Activated CD4-positive, alpha-beta T cell treated with anti-CD3 and anti-CD28 coated beads for 1 hour (primary cell): Measurements from ENCODE around the gene DLGAP4.

ENCODE experiments used
- DNase-seq: peaks from one replicate; pipeline ENCODE4 v3.0.0-alpha.2; 2020

The DLGAP4 gene

DNA sequence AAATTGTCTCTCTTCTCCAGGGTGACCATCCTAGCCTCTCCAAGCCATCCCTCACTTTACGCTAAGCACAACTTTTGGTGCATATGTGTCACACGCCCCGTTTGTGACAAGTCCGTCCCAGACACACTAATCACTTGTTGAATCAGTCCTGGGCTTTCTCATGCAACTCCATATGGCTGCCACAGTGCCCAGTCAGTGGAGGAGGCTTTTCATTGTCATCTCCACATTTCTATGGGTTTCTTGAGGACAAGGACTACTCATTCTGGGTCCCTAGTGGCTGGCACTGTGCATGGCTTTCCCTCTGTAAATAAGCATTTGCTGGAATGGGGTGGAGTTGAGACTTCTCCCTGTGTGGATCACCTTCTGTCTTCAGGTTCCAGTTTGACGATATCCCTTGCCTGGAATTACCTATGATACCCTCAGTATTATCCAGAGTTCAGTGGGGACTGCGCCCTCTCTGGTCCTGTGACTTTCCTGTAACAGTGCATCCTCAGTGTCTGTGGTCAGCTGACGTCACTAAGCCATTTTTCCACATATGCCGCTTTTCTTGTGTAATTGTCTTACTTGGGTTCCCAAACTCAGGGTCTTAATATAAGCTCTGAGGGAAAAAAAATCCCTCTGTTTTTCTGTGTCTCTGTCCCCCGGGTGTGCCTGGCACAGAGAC lies 175.4 kb downstream of the DLGAP4 start:
- no peak for DNase-seq

DNA sequence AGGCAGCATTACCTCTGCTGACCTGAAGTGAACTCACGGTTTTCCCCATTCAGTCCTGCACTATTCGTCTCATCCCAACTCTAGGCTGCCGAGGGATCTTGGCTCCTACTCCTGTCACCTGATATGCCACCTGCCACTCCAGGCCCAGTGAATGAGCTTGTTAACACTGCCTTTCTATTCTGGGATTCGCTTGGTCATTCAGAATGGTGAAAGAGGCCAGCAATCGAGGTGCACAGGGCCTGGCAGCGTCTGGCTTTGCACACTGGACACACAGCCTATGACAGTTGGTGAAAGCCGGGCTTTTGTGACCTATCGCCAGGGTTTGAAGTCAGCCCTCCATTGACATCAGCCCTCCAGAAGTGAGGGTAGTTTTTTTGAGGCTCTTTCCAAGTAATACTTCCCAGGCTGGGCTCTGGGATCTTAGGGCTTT lies 175.9 kb downstream of the DLGAP4 start:
- DNase-seq: no peak

DNA sequence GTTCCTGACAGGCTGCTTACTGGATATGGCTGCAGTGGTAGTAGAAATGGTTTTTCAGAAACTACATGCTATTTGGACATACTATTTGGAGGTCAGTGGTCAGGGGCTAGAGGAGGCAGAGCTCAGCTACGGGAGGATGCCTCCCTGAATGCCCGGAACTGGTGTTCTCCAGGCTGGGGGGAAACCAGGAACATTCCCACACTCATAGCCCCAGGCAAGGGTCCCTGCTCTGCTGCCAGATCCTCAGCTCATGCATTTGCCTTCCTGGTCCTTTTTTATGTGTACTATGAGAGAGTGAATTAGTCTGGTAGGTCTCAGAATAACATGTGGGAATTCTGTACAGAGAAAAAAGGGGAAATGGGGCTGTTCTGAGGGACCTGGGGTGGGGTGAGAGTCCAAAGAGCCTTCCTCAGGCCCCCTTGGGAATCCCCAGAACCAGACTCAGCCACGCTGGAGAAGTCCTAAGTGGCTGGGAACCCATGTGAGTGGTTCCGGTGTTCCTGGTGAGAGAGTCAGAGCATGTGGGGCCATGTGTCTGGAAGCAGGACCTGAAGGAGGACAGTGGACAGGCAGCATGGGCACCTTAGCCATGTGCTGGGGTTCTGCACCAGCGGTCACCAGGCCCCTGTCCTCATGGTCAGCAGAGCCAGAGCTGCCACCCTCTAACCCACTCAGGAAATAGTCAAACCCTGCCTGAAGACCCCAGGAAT lies 177.2 kb downstream of the DLGAP4 start:
- no peak for DNase-seq

DNA sequence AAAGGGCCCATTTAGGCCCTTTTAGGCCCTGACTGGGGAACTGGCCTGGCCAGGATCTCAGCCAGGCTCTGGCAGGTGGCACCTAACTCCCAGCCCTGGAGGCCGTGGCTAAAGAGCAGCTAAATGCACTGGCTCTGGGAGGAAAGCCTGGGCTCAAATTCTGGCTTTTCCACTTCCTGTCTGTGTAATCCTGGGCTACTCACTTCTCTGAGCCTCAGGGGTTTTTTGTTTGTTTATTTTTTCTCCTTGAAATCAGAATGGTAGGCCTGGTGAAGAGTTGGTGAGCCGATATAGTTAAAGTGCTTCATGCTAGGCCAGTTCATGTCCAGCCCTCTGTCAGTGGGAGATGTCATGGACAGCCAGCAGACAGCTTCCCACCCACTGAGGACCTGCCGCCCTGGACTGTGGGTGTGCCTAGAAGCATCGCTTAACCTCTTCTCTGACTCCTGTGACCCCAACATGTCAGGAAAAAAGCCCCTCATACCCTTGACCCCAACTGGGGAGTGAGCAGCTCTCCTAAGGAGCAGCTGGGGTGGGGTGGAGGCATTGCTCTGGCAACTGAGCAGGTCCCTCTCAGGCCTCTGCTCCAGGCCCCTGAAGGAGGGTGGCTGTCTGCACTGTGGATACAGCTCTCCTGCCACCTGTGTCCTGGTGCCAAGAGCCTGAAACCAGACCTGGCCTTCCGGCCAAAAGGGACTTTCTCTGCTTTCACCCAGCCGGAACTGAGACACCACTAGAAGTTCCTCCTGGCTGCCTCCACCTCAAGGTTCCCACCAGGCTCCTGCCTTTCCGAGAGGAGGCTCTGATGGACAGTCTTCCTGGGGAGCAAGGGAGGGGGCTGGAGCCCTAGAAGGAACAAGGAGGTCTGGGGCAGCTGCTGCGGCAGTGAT lies 178.0 kb downstream of the DLGAP4 start:
- no peak for DNase-seq

DNA sequence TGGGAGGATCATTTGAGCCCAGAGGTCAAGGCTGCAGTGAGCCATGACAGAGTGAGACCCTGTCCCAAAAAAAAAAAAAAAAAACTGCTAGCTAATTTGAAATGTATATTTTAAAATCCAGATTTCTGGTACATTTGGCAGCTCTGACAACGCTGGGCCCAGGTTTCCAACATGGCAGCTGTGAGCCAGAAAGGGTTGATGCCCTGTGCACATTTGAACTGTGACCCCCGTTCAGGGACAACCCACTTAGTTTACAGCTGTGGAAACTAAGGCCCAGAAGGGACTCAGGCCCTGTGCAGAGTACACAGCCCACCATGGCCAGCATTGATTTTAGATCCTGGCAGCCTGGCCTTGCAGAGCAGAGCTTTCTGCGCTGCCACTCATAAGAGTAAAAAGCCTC lies 179.1 kb downstream of the DLGAP4 start:
- no peak for DNase-seq

DNA sequence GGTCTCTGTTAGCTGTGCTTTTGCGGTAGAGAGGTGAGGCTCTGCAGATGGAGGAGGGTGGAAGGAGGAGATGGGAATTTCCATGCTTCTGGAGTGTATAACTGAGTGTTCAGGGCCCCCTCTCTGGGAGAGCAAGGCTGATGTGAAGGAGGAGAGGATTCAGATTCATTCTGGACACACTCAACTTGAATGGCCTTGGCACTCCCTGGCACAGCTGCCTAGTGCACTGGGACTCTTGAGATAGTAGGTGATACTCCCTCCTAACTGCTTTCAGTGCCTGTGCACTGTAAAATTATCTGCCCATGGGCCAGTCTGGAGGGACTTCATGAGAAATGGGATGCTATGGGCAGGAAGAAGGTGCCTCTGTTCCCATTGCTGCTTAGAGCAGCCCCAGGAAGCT lies 180.9 kb downstream of the DLGAP4 start:
- DNase-seq: no peak

DNA sequence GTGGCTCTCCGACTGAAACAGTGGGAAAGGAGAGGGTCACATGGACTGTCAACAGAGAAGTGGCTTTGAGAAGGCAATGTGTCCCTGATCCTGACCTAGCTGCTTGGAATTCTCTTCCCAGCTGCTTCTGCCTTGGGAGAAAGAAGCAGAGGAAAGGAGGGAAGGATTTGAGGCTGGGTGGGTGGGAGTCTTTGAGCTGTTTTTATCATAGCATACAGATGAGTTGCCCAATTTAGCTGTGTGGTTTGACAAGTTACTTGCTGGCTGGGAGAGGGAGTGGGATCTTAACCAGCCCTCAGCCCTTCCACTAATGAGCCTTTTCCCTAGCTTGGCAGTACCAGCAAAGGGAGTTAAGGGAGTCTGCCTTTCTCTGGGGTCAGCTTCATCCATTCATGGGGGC lies 184.1 kb downstream of the DLGAP4 start:
- DNase-seq: no peak

DNA sequence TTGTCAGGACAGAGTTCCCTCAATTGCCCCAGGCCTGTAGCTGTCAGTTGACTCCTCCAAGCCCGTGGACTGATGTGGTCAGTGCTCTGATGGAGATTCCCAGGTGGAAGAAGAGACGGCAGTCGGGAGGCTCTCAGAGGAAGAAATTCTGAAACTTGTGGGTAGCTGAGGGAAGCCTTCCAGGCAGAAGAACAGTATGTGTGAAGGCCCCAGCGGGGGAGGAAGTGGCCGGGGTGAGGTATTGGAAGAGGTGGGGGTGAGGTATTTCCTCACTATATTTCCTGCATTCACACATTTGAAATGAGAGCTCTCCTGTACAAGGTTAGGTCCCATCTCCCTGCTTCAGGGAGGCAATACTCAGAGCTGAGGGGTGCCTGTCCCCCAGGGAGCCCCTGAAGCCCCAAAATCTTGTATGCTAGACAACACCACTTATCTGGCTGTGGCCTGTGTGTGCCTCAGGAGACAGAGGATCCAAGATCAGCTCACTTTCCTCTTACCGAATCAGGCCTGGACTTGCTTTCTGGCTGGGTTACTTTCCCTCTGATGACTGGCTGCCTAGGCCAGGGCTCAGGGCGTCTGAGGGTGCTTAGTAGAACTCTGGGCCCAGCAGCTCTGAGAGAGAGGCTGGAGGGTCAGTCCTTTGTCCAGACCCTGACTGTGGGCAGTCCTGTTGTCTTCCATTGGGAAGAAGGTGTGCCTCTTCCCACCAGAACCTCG lies 185.9 kb downstream of the DLGAP4 start:
- peak; percentile 38 for DNase-seq

DNA sequence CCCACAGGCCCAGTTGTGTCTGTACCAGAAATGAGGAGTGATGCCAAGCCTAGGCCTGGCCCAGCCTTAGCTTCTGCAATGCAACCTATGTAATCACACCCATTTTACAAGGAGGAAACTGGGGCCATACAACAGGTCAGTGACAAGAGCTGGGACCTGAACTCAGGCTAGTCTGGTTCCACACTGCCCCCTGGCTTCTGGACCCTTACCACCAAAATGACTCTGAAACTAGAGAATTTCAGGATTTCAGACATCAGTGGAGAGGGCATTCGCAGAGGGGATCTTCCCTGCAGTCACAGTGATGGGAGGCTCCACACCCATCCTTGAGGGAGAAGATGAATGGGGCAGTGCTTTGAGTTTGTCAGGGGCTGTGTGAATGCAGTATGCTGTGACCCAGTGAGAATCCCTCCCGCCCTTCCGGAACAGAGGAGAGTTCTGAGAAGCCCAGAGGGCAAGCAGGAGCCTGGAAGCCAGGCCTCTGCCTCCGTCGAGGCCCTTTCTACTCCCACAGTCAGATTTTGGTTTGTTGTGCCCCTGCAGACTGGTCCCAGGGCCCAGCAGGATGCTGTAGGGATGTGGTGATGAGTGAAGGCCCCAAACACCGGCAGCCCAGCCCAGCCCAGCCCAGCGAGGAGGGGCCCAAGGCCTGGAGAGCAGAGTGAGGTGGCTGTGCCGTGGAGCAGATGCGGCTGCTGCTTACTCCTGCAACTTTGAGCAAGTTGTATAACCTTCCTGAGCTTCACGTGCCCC lies 187.1 kb downstream of the DLGAP4 start:
- no peak for DNase-seq

DNA sequence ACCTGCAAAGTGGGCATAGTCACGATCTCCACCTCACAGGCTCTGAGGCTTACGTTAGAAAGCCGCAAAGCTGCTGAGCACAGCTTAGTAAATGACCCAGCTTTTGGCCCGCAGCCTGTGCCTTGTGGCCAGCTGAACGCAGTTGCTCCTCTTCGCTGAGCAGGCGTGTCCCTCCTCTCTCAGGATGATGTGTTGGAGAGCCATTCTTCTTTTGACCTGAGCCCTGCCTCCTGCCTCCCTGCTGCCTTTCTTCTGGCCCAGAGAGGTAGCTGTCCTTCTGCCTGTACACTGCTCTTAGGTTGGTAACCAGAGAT lies 187.6 kb downstream of the DLGAP4 start:
- DNase-seq: no peak

DNA sequence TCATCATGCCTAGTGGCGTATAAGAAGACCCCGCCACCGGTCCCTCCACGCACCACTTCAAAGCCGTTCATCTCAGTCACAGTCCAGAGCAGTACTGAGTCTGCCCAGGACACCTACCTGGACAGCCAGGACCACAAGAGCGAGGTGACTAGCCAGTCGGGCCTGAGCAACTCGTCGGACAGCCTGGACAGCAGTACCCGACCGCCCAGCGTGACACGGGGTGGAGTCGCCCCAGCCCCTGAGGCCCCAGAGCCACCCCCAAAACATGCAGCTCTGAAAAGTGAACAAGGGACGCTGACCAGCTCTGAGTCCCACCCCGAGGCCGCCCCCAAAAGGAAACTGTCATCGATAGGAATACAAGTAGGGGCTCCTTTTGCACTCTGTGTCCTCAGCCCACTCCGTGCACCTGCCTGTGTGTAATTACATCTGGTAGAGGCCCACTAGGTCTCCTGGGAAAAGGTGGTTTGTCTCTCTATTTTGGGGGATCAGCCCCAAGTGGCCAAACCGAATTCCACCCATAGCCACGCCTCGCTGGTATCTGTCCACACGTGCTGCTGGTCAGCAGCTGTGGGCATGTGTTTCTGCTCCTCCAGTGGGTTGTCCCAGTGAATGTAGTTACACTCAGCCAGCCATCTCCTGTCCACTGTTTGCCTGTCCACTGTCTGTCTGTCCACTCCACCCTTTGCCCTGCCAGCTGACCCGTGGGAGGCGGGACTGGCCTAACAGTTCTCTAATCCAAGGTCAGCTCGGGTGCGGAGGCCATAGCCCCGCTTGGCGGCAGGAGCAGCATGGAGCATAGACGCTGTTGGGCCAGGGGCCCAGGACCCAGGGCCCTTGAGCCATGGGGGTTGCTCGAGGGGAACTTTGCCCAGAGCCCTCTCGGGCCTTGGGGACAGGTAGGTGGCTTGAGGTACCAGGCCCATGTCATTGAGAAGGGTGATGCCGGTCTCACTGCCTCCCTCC lies 190.8 kb downstream of the DLGAP4 start:
- no peak for DNase-seq

DNA sequence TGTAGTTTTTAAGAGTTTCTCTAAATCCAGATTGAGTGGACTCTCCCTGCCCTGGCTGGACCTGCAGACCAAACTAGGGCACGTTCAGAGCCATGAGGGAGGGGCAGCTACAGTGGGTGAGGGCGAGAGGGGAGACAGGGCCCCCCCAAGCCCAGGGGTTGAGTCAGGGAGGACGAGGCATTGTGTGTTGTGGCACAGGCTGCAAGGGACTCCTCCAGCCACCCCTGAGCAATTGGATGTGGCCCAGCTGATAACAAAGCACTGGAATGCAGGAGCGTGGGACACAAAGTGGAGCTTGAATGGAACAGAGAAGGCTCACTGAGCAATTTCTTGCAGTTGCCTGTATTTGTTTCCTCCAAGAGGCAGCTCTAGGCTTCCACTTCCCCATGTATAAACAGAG lies 191.7 kb downstream of the DLGAP4 start:
- DNase-seq: no peak

DNA sequence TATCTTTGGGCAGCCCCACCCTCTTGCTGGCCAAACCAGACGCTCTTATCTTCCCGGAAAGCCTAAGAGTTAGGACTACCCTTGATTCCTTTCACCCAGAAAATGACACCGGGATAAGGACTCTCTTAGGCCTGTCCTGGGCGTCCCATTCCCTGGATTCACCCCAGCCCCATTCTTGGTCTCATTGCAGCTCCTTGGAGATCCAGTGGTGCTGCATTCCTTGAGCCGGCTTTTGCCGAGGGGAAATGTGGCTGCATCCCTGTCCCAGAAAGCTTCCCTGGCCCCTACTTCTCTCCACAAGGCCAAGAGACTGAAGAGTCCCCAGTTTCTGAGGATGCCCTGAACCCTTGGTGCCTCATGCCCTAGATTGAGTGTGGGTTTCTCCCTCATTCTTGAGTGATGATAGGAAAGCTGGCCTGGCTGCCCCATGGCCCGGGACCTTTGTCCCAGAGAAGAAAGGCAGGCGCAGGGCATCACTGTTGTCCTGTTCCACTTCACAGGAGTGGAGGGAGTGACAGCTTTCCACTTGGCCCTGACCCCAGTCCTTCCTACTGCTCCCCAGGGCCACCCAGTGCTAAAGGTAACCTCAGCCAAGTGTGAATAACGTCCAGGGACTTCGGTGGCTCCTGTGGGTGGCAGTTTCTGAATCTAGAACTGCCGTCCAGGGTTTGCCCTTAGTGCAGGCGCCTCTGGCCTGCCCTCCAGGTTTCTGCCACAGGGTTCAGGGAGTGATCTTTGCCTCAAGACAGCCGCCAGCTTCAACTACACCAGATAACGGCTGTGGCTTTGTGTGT lies 192.4 kb downstream of the DLGAP4 start:
- DNase-seq: no peak

DNA sequence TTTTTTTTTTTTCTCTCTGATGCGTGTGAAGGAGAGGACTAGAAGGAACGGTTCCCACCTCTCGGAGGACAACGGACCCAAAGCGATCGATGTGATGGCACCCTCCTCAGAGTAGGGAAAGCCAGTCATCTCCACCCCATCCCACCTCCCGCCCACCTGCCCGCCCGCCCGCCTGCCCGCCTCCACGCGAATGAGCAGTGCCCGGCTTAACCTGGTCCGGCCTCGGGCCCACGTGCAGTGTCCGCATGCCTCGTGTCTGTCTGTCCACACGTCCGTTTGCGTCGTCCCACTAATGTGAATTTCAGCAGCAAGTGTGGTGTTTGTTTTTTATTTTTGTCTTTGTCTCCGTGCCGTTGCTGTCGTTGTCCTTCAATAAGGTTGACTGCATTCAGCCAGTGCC lies 193.1 kb downstream of the DLGAP4 start:
- no peak for DNase-seq

DNA sequence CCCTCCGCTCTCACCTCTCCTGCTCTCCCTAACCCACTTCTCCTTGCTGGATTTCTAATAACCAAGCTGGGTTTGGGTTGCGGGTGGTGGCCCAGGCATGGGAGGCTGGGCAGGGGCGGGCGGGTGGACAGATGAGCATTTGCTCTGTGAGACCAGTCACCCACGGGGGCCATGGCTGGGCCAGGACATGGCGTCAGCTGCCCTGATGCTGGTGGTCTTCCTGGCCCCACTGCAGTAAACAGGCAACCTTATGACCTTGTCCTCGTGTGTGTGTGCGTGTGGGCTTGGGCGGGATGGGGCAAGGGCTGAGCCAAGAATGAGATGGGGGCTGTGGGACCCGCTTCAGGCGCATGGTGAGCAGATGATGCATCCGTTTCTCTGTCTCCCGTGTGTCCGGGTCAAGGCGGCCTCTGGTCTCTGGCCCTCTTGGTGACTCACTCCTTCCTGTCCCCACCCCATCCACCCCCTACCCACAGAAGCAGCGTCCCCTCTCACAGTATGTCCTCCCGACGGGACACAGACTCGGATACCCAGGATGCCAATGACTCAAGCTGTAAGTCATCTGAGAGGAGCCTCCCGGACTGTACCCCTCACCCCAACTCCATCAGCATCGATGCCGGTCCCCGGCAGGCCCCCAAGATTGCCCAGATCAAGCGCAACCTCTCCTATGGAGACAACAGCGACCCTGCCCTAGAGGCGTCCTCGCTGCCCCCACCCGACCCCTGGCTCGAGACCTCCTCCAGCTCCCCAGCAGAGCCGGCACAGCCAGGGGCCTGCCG lies 193.8 kb downstream of the DLGAP4 start:
- no peak for DNase-seq

DNA sequence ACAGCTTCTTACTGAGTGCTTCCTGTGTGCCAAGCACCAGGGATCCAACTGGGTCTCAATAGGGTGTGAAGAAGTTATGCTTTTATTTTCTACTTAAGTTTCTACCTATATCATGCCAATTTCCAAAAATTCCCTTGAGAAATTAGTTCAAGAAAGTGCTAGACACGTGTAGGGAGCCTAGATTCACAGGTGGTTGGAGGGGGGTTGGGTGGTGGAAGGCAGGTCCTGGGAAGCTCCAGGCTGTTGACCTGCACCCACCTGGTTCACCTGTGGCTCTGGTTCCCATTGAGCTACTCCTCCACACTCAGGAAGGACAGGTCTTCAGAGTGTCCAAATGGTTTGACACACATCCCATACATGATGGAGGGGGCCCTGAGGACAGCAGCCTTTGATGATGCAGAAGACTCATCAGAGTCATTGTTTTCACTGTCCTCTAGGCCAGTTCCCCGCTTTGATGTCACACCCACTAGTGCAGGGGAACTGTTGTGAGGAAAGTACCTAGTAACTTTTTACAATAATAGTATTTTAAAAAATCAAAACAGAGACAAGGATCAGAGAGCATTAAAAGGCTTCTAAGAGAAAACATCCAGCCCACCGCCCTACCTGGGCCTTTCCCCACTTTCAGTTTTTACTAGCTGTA lies 195.3 kb downstream of the DLGAP4 start:
- DNase-seq: no peak

DNA sequence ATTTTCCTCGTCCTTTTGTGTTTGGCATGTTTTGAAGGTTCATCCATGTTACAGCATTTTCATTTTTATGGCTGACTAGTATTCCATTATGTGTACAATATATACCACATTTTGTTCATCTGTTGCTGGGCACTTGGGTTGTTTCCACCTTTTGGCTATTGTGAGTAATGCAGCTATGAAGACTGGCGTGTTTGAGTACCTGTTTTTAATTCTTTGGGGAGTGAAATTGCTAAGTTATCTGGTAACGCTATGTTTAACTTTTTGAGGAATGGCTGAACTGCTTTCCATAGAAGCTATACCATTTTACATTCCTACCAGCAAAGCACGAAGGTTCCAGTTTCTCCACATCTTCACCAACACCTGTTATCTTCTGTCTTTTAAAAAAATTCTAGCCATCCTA lies 198.2 kb downstream of the DLGAP4 start:
- DNase-seq: no peak

DNA sequence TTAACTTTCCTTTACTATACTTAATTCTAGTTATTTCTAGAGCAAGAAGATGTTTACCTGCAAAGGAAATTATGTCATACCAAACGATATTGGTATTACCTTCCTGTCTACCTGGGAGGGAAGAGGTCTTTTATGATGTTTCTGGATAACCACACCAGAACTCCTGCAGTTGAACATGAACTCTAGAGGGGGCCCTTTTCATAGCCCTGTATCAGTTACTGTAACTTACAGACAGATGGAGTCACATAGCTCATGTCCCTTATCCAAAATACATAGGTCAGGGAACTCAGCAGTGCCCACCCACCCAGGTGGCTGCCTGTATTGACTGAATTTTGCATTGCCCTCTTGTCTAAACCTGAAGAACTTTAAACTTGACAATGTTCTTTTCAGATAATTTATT lies 200.1 kb downstream of the DLGAP4 start:
- DNase-seq: no peak

DNA sequence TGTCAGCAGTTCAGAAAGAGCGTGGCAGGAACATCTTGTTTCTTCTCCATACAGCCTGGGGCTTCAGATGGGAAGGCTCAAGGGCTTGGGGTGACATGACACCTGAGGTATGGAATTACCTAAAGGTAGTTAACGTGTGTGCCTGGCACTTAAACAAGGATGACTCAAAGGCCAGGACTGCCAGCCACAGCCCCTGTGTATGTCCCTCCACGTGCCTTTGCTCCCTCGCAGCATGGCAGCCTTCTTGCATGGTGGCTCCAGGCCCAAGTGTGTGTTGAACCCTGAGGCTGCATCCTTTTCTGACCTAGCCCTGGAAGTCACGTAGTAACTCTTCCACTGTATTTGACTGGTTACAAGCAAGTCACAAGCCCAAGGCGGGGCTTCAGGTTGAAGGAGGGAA lies 201.6 kb downstream of the DLGAP4 start:
- DNase-seq: no peak
